SK-N-DZ (cell line): Measurements from ENCODE around the gene STRAP. TPM values are rescaled to one million over a fixed set of nuclear protein-coding genes. Genes with fewer than 3 reads are reported as not detected.
A peak's percentile ranks its signal among the peaks of the same experiment; 100 is the strongest.

ENCODE experiments used
- DNase-seq: peaks from one replicate; pipeline ENCODE4 v3.0.0-alpha.2; 2015; ENCODE audit warnings: low spot score
- polyA plus RNA-seq, 2 experiments: library from polyadenylated mRNA; depleted of rRNA; stranded (reverse); fragments of >200 nt; gene quantifications; 2 replicates each; pipeline ENCODE4 v1.2.3, GENCODE V29; 2014

The STRAP gene, protein sequence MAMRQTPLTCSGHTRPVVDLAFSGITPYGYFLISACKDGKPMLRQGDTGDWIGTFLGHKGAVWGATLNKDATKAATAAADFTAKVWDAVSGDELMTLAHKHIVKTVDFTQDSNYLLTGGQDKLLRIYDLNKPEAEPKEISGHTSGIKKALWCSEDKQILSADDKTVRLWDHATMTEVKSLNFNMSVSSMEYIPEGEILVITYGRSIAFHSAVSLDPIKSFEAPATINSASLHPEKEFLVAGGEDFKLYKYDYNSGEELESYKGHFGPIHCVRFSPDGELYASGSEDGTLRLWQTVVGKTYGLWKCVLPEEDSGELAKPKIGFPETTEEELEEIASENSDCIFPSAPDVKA
- 275 and 285 TPM in 2 replicates for polyA plus RNA-seq (2014; cell fraction: cytosol; rRNA removed)
- 106 and 131 TPM in 2 replicates for polyA plus RNA-seq (2014; cell fraction: nucleus; rRNA removed)

DNA sequence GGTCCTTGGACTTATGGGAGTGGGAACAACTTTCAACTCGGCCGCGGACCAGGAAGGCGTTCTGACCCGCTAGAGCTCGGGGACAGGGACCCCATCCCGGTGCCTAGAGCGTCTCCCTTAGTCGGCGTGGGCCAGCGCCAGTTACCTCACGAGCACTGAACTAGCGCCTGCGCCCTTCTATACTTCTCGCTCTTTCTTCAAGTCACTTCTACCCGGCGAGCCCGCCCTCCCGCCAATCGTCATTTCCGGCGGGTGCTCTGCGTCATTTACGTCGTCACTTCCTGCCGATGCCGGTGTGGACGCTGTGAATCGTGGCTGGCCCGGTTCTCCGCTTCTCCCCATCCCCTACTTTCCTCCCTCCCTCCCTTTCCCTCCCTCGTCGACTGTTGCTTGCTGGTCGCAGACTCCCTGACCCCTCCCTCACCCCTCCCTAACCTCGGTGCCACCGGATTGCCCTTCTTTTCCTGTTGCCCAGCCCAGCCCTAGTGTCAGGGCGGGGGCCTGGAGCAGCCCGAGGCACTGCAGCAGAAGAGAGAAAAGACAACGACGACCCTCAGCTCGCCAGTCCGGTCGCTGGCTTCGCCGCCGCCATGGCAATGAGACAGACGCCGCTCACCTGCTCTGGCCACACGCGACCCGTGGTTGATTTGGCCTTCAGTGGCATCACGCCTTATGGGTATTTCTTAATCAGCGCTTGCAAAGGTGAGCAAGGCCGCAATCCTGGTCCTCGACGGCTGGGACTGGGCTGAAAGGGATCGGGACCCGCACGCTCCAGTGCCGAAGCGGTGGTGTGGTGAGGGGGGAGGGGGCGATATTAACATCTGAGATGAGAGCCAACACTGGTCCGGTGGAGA, at the start of gene STRAP:
STRAP (plus strand) TSS at position 270 of the 854 bp plus-strand sequence; CDS start at position 591, 321 bp downstream.
- peak; percentile 99 for DNase-seq

DNA sequence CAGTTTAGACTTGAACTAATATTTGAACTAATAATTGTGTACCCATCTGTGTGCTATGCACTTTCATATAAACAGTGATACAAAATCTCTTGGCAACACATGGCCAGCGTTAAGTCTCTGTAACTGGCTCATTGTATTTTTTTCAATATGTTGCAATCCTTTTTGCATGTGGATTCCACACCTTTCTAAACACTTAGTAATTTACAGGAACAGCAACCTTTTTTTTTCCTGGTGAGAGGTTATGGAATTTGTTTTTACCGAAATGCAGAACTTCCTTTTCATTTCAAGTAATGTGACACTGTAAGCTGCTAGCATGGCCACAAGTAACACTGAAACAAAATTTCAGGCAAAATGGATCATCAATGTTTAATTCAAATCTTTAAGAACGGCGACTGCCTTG, 47.6 kb upstream of the STRAP start:
- DNase-seq: no peak

DNA sequence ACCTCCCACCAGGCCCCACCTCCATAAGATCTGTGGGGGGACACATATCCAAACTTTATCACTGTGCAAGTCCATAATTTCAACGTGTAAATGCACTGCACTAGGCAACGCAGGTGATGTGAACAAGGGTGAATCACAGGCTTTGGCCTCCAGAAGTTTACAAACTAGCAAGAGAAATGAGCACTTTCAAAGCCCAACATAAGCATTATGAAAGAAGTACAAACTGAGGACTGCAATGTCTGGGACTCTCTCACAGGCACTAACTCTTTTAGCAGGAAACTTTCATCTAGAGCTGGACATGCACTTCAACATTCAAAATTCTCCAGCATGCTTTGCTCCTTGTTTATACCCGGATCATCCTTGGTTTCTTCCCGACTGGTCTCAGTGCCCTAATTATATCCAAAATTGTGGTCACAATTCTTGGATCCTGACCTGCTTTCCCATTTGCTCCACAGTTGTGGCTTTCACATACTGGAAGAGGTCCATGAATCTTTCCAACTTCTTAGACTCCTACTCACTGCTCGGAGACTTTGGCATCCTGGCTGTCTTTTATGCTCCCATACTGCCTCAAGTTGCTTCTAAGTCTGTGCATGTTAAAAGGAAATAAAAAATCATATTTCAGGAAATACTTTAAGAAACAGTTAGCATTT, 44.9 kb upstream of the STRAP start:
- no peak for DNase-seq

DNA sequence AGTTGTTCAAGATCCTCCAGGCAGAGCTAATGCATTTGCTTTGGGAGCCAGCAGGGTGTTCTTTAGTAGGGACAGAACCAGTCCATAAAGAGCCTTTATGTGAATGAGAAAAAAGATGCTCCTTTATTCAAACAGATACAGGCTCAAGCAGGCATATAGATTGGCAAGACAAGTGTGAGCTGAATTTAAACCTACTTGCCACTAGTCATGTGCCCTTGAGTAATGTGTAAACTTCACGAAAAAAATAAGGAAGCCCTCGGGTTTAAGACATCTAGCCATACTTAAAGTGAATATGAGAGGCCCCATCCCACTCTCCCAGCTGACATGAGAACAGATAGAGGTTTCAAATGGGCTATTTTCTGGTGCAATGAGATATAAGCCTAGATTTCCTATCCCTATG, 43.1 kb upstream of the STRAP start:
- no peak for DNase-seq

DNA sequence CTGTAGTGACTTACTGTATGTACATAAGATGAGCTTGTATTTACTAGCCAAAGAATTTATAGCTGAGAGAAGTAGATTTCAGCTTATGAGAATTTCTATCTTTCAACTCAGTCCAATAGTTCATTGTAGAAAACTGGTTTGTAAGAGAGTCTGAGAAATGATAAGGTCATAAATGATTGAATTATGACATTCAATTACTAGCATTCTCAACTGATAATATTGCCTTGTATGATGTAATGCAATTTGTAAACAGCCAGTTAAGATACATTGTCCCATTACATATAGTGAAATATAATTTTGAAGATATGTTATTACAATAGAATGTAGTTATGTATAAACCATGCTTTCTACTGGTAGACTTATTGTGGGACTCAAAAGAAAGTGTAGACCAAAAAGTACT, 42.5 kb upstream of the STRAP start:
- DNase-seq: no peak

DNA sequence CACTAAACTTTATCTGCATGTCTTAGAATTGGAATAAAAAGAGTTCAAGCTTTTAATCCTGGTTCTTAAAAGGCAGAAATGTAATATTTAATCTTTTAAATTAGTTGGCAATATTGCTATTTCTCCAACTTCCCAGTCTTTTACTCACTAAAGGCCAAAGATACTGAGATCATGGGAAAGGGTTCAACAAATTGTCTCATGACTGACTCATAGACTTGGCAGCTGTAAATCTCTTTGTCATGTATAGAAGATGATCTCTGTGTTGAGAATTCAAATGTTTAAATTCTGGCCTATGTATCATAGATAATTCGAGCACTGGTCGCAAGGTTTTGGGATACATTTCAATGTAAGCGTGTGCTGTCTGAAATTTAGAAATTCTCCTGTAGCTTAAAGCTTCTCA, 40.1 kb upstream of the STRAP start:
- no peak for DNase-seq

DNA sequence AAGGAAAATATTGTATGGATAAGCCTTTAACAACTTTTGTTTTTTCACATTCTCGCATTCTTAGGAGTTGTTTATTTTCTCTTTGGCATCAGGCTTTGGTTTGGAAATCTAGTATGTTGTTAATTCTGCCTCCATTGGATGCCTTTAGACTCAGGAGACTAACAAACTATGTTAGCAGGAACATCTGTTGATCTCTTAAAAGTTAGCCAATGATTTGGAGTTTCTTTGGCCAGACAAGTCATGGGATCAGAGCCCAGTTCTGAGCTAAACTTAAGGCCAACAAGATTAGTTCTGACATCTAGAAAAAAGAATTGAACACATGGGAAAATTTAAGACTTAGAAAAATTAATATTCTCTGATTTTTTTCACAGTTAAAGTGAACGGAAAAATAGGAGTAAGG, 35.3 kb upstream of the STRAP start:
- no peak for DNase-seq

DNA sequence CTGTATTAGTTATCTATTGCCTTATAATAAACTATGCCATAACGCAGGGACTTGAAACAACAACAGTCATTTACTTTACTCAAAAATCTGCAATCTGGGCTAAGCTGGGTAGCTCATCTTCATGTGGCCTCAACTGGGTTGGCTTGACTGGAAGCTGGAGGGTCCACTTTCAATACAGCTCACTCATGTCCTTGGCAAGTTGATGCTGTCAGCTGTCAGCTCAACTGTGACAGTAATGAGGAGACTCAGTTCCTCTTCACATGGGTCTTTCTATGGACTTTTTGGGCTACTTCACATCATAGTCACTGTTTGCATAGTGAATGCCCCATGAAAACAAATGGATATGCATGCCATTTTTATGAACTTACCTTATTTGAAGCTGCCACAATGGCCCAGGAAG, 33.6 kb upstream of the STRAP start:
- no peak for DNase-seq

DNA sequence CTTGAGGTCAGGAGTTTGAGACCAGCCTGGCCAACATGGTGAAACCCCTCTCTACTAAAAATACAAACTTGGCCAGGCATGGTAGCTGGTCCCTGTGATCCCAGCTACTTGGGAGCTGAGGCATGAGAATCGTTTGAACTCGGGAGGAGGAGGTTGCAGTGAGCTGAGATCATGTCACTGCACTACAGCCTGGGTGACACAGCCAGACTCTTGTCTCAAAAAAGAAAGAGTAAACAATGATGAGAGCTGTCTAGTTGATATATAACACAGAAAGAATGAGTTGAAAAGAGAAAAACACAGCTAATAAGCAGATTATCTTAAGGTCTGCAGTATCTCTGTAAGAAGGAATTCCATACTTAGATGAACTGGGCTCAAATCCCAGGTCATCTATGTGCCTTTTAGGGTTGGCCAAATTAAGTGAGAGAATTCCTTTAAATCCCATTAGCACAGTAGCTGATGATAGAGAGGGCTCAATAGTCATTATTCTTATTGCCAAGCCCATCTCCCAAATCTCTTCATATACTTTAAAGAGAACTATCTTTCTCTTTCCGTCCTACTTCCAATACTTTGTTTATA, 31.1 kb upstream of the STRAP start:
- DNase-seq: no peak

DNA sequence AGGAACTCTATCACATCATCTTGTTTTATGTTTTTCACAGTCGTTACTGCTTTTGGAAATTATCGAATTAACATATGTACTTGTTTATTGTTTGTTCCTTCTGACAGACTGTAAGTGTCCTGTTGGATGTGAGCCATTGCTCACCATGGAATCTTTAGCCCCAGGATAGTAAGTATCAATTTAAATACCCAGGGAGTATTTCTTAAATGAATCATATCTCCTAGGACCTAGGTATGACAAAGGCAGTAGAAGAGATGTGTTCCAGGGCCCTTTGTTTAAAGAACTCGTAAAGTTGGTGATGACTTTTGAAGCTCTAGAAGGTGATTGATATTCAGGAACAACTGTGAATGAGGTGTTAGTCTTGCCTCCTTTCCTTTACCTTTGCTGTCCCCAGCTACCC, 30.3 kb upstream of the STRAP start:
- DNase-seq: no peak

DNA sequence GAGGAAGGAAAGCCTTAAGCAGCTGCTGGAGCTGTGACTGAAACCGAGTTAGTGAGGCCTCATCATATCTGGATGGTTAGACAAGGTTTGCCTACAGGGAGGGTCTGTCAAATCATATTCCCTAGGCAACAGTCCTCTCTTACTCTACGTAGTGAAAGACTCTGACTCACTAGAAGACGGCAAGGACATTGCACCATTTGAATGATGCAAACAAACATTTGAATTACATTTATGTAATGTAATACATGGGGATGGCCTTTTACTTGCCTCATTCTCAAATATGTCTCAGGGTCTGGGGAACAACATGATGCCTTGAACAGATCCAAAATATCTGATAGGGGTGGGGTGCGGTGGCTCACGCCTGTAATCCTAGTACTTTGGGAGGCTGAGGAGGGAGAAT, 29.8 kb upstream of the STRAP start:
- DNase-seq: no peak

DNA sequence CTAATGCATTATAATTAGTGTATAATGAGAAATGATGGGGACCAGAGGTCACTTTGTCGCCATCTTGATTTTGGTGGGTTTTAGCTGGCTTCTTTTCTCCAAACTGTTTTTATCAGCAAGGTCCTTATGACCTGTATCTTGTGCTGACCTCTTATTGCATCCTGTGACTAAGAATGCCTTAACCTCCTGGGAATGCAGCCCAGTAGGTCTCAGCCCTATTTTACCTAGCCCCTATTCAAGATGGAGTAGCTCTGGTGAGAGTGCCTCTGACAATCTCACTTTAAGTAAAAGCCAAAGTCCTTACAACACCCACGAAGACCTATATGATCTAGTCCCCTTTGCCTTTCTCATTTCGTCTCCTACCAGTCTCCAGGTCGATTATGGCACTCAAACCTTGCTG, 28.3 kb upstream of the STRAP start:
- no peak for DNase-seq

DNA sequence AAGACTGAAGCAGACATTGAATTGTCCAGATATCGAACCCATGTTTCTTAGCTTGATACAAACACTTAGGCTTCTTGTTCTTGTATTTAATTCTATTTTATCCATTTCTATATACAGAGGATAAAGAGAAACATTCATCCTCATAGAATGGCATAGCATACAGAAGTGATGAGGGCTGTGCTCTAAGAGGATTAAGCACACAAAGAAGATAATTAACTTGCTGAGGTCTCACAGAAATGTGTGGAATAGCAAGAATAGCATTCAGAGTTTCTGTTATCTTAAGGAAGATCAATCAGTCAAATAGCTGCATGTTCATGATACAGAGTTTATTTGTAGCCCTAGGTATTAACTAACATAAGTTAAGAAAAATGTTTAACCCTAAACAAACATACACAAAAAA, 27.3 kb upstream of the STRAP start:
- no peak for DNase-seq

DNA sequence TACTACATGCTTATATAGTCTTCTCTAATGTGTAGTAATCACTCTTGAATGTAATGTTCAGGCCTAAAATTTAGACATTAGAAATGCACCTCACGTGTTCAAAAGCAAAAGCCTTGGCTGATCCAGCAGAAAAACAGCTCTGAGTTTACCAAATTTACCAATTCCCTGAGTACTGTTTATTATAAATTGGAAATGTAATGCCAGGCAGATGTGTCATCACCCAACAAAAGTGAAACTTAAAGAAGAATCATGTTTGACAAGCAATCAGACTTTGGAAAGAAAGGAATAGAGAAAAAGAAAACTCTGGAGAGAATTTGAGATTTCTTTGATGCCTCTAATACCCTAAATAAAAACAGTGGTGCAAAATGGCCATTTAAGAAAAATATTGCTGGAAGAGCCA, 26.5 kb upstream of the STRAP start:
- DNase-seq: no peak

DNA sequence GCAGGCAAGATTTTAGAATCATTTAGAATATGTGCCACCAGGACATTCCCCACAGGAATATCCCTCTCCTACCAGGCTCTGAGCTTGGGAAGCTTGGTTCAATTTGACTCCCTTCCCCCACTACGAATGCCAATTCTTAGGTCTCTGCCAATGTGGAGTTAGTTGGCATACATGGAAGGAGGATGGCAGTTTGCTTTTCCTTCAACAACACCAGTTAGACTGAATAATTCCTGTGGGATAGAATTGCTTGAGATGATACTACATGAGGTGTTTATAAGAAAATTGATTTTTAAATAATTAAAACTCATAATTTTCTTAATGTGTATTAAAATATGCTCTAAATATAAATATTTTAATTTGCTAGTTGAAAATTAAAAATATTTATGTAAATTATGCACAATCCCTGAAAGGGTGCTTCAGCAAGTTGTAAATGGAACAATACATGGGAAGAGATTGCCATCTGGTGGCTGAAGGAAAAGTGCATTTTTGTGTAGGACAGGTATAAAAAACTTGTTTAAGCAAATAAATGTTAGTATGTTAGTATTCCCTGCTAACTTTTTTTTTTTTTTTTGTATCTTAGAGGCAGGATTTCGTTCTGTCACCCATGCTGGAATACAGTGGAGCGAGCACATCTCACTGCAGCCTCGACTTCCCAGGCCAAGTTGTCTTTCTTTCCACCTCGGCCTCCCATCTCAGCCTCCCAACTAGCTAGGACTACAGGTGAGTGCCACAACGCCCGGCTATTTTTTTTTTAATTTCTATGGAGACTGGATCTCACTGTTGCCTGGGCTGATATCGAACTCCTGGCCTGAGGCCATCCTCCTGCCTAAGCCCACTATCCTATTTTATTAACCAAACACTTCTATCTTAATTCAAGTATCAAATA, 25.8 kb upstream of the STRAP start:
- peak; percentile 67 for DNase-seq

DNA sequence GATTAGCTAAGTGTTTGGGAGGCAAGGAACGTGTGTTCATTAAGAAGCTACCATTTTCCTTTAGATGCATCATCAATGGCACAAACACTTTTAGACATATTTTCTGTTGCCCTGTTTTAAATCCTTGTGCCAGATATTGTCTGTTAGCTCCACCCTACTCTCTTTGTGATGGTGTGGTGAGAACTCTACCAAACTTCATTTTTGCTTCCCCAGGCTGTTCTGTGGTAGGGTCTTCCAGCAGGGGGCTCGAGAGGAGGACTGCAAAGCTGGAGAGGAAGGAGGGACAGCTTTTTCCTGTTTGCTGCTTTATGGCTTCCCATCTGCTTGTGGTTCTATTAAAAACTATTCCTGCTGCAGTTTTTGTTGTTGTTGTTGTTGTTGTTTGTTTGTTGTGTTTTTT, 23.8 kb upstream of the STRAP start:
- peak; percentile 34 for DNase-seq

DNA sequence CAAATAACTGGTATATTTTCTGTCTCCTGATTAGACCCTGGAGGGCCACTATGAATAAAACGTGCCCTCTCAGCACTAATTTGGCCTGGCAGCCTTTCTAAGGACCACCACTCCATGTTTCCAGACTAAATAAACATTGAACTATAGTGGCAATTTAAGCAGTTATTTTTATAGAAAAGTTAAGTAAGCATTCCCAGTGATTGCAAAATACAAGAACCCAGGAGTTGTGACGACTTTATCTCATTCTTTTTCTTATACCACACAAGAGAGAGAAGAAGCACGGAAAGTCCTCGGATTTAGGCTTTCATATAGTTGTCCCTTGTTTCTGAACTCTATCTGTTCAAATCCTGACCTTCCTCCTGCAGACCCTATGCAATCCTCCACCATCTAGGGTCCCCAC, 23.1 kb upstream of the STRAP start:
- DNase-seq: no peak

DNA sequence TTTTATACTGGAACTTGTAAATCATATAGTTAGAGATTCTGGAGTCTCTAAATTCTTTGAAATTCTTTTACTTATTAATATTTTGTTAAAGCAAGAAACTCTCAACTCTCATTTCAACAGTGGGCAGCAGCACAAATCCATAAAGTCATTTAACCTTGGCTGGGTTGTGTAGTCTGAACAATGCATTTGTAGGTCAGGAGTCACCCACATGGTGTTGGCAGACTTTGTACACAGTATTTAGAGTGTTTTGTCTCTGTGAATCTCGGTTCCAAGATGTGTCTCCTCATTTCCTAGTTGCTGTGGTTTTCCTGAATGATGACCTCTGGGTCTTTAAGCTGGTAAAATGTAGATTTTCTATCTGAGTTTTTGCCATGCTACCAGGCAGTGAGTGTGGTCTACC, 20.8 kb upstream of the STRAP start:
- DNase-seq: no peak

DNA sequence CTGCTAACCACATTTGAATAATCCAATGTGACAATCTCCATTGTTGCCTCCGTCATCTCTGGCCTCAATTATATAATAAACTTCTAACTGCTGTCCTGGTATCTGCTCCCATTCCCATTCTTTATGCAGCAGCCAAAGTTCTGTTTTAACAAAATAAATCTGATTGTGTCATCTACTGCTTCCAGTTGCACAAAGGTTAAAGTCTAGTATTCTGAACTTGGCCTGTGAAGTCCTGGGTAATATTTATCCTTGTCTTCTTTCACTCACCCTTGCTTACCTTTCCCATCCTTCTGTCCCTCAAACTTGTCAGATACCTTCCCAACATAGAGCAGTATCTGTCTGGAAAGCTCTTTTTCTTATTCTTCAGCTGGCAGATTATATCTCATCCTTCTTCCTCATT, 19.3 kb upstream of the STRAP start:
- no peak for DNase-seq

DNA sequence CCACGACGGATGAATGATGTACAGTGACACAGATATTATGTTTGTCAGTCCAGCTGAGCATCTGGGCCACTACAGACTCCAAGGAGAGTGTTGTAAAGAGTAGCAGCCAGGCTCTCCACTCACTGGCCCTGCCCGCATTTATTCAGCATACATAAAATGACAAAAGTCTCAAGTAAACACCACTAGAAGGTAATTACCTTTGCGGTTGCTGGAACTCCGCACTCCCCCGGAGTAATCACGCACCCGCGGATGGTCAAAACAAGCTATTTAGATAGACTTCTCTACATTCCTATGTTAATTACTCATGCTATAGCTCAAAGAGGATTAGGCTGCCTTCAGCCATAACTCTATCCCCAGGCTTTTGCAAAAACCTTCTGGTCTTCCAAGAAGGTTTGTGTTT, 18.8 kb upstream of the STRAP start:
- DNase-seq: no peak

DNA sequence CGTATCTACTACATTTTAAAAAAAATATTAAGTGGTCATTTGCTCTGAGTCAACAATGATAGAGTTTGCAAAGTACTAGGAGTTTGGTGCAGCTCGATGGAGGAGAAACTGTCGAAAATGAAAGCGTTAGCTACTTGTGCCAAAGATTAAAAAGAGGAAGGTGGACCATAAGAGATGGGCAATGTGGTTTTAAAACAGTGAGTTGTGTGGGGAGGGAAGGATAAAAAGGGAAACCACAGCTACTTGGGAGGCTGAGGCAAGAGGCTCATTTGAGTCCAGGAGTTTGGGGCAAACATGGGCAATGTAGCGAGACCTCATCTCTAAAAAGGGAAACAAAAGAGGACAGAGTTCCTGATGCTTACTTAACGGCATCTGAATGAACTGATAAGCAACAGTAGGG, 18.2 kb upstream of the STRAP start:
- DNase-seq: no peak
